GM11168 (cell line): ENCODE measurements around the gene GSE1.

Experiments used
- in situ Hi-C: fragments of 300-500 bp; cut with MboI; formaldehyde crosslinking; loops from one replicate; pipeline ENCODE4 v1.12.0; 2022; ENCODE audit warnings: low sequenced_read_pairs; ENCODE audit not compliant: unreplicated experiment

Gene GSE1

GRCh38 chr16:85627526-85628264 is 14.6 kb downstream of the GSE1 start:
- in situ Hi-C loops, result no loop called here

- in situ Hi-C loops, result no loop called here
Observed at GRCh38 chr16:85628265-85628556, 15.1 kb downstream of the GSE1 start.

GRCh38 chr16:85628645-85629044 is 15.5 kb downstream of the GSE1 start:
- in situ Hi-C loops, result no loop called here

- in situ Hi-C loops, result no loop called here
Observed at GRCh38 chr16:85629326-85629725, 16.2 kb downstream of the GSE1 start.

- in situ Hi-C loops, result no loop called here
Observed at GRCh38 chr16:85629853-85630252, 16.7 kb downstream of the GSE1 start.

GRCh38 chr16:85631230-85631629 is 18.1 kb downstream of the GSE1 start:
- in situ Hi-C loops, result no loop called here

- in situ Hi-C loops, result no loop called here
Observed at GRCh38 chr16:85631802-85632393, 18.8 kb downstream of the GSE1 start.

GRCh38 chr16:85632709-85633437 is 19.8 kb downstream of the GSE1 start:
- in situ Hi-C loops, result no loop called here

- in situ Hi-C loops, result no loop called here
Observed at GRCh38 chr16:85633438-85633743, 20.3 kb downstream of the GSE1 start.

- in situ Hi-C loops, result no loop called here
Observed at GRCh38 chr16:85633888-85634287, 20.8 kb downstream of the GSE1 start.

GRCh38 chr16:85634747-85635544 is 21.8 kb downstream of the GSE1 start:
- in situ Hi-C loops, result no loop called here

GRCh38 chr16:85635545-85636140 is 22.5 kb downstream of the GSE1 start:
- in situ Hi-C loops, result no loop called here

- in situ Hi-C loops, result no loop called here
Observed at GRCh38 chr16:85636234-85636812, 23.2 kb downstream of the GSE1 start.

- in situ Hi-C loops, result no loop called here
Observed at GRCh38 chr16:85637061-85637807, 24.1 kb downstream of the GSE1 start.

- in situ Hi-C loops, result no loop called here
Observed at GRCh38 chr16:85637808-85638647, 24.9 kb downstream of the GSE1 start.

GRCh38 chr16:85638695-85639409 is 25.7 kb downstream of the GSE1 start:
- in situ Hi-C loops, result no loop called here

GRCh38 chr16:85639529-85640253 is 26.6 kb downstream of the GSE1 start:
- in situ Hi-C loops, result no loop called here

- in situ Hi-C loops, result no loop called here
Observed at GRCh38 chr16:85640254-85640558, 27.1 kb downstream of the GSE1 start.
